ENCODE measurements around the gene PAXIP1.

The PAXIP1 gene

DNA sequence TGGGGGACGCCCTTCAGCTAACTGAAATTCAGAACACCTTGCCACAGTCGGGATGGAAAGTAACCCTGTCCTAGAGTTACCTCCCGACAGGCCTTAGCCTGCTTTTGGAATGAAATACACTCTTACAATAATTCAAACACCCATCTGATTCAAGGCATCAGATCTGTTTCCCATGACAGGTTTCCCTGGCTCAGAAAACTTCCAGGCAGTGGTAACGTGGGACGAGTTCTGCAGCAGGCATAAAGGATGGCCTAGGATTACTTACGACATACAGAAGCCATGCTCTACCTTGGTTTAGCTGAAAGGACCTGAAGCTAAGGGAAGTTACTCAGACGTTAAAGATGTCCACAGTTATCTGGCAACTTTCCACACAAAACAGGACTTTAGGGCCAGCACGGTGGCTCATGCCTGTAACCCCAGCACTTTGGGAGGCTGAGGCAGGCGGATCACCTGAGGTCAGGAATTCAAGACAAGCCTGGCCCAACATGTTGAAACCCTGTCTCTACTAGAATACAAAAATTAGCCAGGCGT, 5.0 kb downstream of the PAXIP1 start:
- Histone ChIP-seq H3K36me3 (replicated peaks in 1 of 2; ENCODE audit: control insufficient read depth in 2 of 2, insufficient read depth in 2 of 2, low read length in 2 of 2) (peaks cover 9 to 72% of the 10 kb centered on the region in 2 donors), H3K14ac (ENCODE audit: low read length) (no peak overlapping the region), H2BK12ac (ENCODE audit: low read length) (no peak overlapping the region), H3K9me3 (replicated peaks in 1 of 2; ENCODE audit: control insufficient read depth in 2 of 2, insufficient read depth in 1 of 2, low read depth in 1 of 2, low read length in 2 of 2) (no peaks in the 10 kb centered on the region), H3K79me1 (ENCODE audit: low read depth, low read length) (peaks cover 2% of the 10 kb centered on the region), H3K23ac (ENCODE audit: low read depth, low read length, poor library complexity) (no peak overlapping the region), H3K27me3 (ENCODE audit: control insufficient read depth in 3 of 3, insufficient read depth in 3 of 3, low read depth in 1 of 3, low read length in 3 of 3) (no peaks in the 10 kb centered on the region), H3K27ac (replicated peaks; ENCODE audit: low read length) (no peak overlapping the region), H2BK15ac (ENCODE audit: low read length) (no peak overlapping the region), H3K4ac (ENCODE audit: low read length) (no peak overlapping the region), H2AK5ac (ENCODE audit: low read depth, low read length) (no peak overlapping the region), H3K4me1 (ENCODE audit: control insufficient read depth in 2 of 2, insufficient read depth in 1 of 2, low read depth in 1 of 2, low read length in 2 of 2) (peaks cover 3% of the 10 kb centered on the region in 2 donors), H3K4me3 (ENCODE audit: low read length in 2 of 2) (no peak overlapping the region), H2AFZ (ENCODE audit: low read length) (no peak overlapping the region), H4K91ac (ENCODE audit: low read depth, low read length, poor library complexity) (no peak overlapping the region), H3K9ac (ENCODE audit: low read depth, low read length, poor library complexity) (no peak overlapping the region), H3K18ac (ENCODE audit: low read length) (no peak overlapping the region), H4K8ac (ENCODE audit: low read depth, low read length) (no peak overlapping the region), H2BK120ac (ENCODE audit: low read depth, low read length) (no peak overlapping the region), H2BK5ac (ENCODE audit: low read length) (no peak overlapping the region), H3K4me2 (ENCODE audit: insufficient read depth, low read length, poor library complexity, severe bottlenecking) (no peak overlapping the region)
- DNase-seq (ENCODE audit: low spot score): no peak
- WGBS, 2 donors (ENCODE audit: extremely low coverage in 2 of 2, insufficient read length in 2 of 2, insufficient replicate concordance in 1 of 2): no CpG with 5 or more reads among the region's 10 CpGs

DNA sequence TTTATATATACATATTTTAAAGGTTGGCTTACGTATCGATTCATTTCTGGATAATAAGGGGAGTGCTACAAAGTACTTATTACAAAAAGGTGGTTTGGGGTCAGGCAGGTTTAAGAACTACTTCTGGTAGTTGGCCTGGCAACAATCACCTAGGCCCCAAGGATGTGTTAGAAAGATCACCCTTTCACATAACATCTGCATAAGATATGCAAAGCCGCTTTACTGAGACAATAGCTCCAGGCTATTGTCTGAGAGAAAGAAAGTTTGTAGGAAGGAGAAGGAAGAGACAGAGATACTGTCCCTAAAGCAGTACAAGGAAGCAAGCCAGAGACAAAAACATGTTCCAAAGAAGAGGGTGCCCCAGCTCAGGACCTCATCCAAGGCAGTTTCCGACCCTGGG, 6.2 kb downstream of the PAXIP1 start:
- Histone ChIP-seq H2BK15ac (ENCODE audit: low read length) (no peak overlapping the region), H3K4me1 (ENCODE audit: control insufficient read depth in 2 of 2, insufficient read depth in 1 of 2, low read depth in 1 of 2, low read length in 2 of 2) (peaks cover 1 to 3% of the 10 kb centered on the region in 2 donors), H2AK5ac (ENCODE audit: low read depth, low read length) (no peak overlapping the region), H3K27ac (replicated peaks; ENCODE audit: low read length) (no peak overlapping the region), H3K18ac (ENCODE audit: low read length) (no peak overlapping the region), H2AFZ (ENCODE audit: low read length) (no peak overlapping the region), H2BK12ac (ENCODE audit: low read length) (no peak overlapping the region), H3K4me3 (ENCODE audit: low read length in 2 of 2) (no peak overlapping the region), H2BK120ac (ENCODE audit: low read depth, low read length) (no peak overlapping the region), H2BK5ac (ENCODE audit: low read length) (no peak overlapping the region), H4K91ac (ENCODE audit: low read depth, low read length, poor library complexity) (no peak overlapping the region), H3K9me3 (replicated peaks in 1 of 2; ENCODE audit: control insufficient read depth in 2 of 2, insufficient read depth in 1 of 2, low read depth in 1 of 2, low read length in 2 of 2) (no peaks in the 10 kb centered on the region), H4K8ac (ENCODE audit: low read depth, low read length) (no peak overlapping the region), H3K27me3 (ENCODE audit: control insufficient read depth in 3 of 3, insufficient read depth in 3 of 3, low read depth in 1 of 3, low read length in 3 of 3) (no peaks in the 10 kb centered on the region), H3K14ac (ENCODE audit: low read length) (no peak overlapping the region), H3K79me1 (ENCODE audit: low read depth, low read length) (peaks cover 2% of the 10 kb centered on the region), H3K23ac (ENCODE audit: low read depth, low read length, poor library complexity) (no peak overlapping the region), H3K4me2 (ENCODE audit: insufficient read depth, low read length, poor library complexity, severe bottlenecking) (no peak overlapping the region), H3K9ac (ENCODE audit: low read depth, low read length, poor library complexity) (no peak overlapping the region), H3K4ac (ENCODE audit: low read length) (no peak overlapping the region), H3K36me3 (replicated peaks in 1 of 2; ENCODE audit: control insufficient read depth in 2 of 2, insufficient read depth in 2 of 2, low read length in 2 of 2) (peaks cover 9 to 82% of the 10 kb centered on the region in 2 donors)
- no peak for DNase-seq (ENCODE audit: low spot score)
- no CpG with 5 or more reads among the region's 4 CpGs for WGBS, 2 donors (ENCODE audit: extremely low coverage in 2 of 2, insufficient read length in 2 of 2, insufficient replicate concordance in 1 of 2)

DNA sequence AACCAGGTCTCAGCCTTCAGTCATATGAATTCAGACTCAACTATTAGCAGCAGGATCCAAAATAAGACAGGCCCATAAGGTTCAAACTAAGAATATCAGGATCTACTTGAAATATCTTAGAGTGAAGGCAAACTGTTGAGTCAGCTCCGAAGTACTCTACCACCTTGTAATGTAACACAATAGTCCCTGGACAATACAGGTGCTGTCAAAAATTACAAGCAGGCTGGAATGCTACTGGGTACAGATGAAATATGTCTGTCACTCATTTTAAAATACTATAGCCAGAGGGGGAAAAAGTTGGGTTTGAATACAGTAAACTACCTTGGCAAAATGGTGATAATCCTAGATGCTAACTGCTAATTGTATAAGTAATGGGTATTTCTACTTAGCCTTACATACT, 6.8 kb downstream of the PAXIP1 start:
- Histone ChIP-seq H3K36me3 (replicated peaks in 1 of 2; ENCODE audit: control insufficient read depth in 2 of 2, insufficient read depth in 2 of 2, low read length in 2 of 2) (peaks cover 9 to 88% of the 10 kb centered on the region in 2 donors), H2AK5ac (ENCODE audit: low read depth, low read length) (no peak overlapping the region), H3K4ac (ENCODE audit: low read length) (no peak overlapping the region), H2BK5ac (ENCODE audit: low read length) (no peak overlapping the region), H2AFZ (ENCODE audit: low read length) (no peak overlapping the region), H2BK15ac (ENCODE audit: low read length) (no peak overlapping the region), H4K8ac (ENCODE audit: low read depth, low read length) (no peak overlapping the region), H3K14ac (ENCODE audit: low read length) (no peak overlapping the region), H3K4me3 (ENCODE audit: low read length in 2 of 2) (no peak overlapping the region), H3K79me1 (ENCODE audit: low read depth, low read length) (peaks cover 2% of the 10 kb centered on the region), H3K23ac (ENCODE audit: low read depth, low read length, poor library complexity) (no peak overlapping the region), H3K18ac (ENCODE audit: low read length) (no peak overlapping the region), H2BK120ac (ENCODE audit: low read depth, low read length) (no peak overlapping the region), H4K91ac (ENCODE audit: low read depth, low read length, poor library complexity) (no peak overlapping the region), H3K9me3 (replicated peaks in 1 of 2; ENCODE audit: control insufficient read depth in 2 of 2, insufficient read depth in 1 of 2, low read depth in 1 of 2, low read length in 2 of 2) (no peaks in the 10 kb centered on the region), H3K27ac (replicated peaks; ENCODE audit: low read length) (no peak overlapping the region), H3K9ac (ENCODE audit: low read depth, low read length, poor library complexity) (no peak overlapping the region), H3K4me1 (ENCODE audit: control insufficient read depth in 2 of 2, insufficient read depth in 1 of 2, low read depth in 1 of 2, low read length in 2 of 2) (peaks cover 0 to 2% of the 10 kb centered on the region in 2 donors), H3K4me2 (ENCODE audit: insufficient read depth, low read length, poor library complexity, severe bottlenecking) (no peak overlapping the region), H3K27me3 (ENCODE audit: control insufficient read depth in 3 of 3, insufficient read depth in 3 of 3, low read depth in 1 of 3, low read length in 3 of 3) (no peaks in the 10 kb centered on the region), H2BK12ac (ENCODE audit: low read length) (no peak overlapping the region)
- no CpG with 5 or more reads among the region's 1 CpG for WGBS, 2 donors (ENCODE audit: extremely low coverage in 2 of 2, insufficient read length in 2 of 2, insufficient replicate concordance in 1 of 2)
- DNase-seq (ENCODE audit: low spot score): no peak

DNA sequence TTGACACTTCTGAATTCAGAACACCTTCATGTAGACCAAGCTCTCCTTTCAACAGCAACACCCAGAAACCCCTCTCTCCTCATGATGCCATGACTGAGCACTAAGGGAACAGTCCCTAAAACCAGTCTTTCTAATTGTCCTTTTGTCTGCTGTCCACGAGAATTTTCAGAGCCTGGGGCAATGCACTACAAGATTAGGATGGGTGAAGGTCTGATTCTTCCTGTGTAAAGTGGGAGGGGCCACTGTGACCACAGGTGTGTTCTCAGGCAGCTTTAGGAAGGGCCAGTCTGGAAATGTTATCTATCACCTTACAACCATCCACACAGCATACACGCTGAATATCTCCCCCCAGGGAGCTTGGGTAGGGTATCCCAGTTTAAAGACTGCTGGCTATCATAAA, 7.9 kb downstream of the PAXIP1 start:
- Histone ChIP-seq H3K4ac (ENCODE audit: low read length) (no peak overlapping the region), H3K18ac (ENCODE audit: low read length) (no peak overlapping the region), H3K79me1 (ENCODE audit: low read depth, low read length) (no peaks in the 10 kb centered on the region), H3K4me3 (ENCODE audit: low read length in 2 of 2) (no peak overlapping the region), H3K23ac (ENCODE audit: low read depth, low read length, poor library complexity) (no peak overlapping the region), H2AFZ (ENCODE audit: low read length) (no peak overlapping the region), H2BK15ac (ENCODE audit: low read length) (no peak overlapping the region), H2AK5ac (ENCODE audit: low read depth, low read length) (no peak overlapping the region), H3K4me1 (ENCODE audit: control insufficient read depth in 2 of 2, insufficient read depth in 1 of 2, low read depth in 1 of 2, low read length in 2 of 2) (peaks cover 0 to 2% of the 10 kb centered on the region in 2 donors), H3K9ac (ENCODE audit: low read depth, low read length, poor library complexity) (no peak overlapping the region), H4K91ac (ENCODE audit: low read depth, low read length, poor library complexity) (no peak overlapping the region), H2BK5ac (ENCODE audit: low read length) (no peak overlapping the region), H2BK120ac (ENCODE audit: low read depth, low read length) (no peak overlapping the region), H3K14ac (ENCODE audit: low read length) (no peak overlapping the region), H3K27ac (replicated peaks; ENCODE audit: low read length) (no peak overlapping the region), H2BK12ac (ENCODE audit: low read length) (no peak overlapping the region), H3K36me3 (replicated peaks in 1 of 2; ENCODE audit: control insufficient read depth in 2 of 2, insufficient read depth in 2 of 2, low read length in 2 of 2) (peaks cover 11 to 93% of the 10 kb centered on the region in 2 donors), H3K4me2 (ENCODE audit: insufficient read depth, low read length, poor library complexity, severe bottlenecking) (no peak overlapping the region), H3K9me3 (replicated peaks in 1 of 2; ENCODE audit: control insufficient read depth in 2 of 2, insufficient read depth in 1 of 2, low read depth in 1 of 2, low read length in 2 of 2) (no peaks in the 10 kb centered on the region), H4K8ac (ENCODE audit: low read depth, low read length) (no peak overlapping the region), H3K27me3 (ENCODE audit: control insufficient read depth in 3 of 3, insufficient read depth in 3 of 3, low read depth in 1 of 3, low read length in 3 of 3) (no peaks in the 10 kb centered on the region)
- no CpG with 5 or more reads among the region's 2 CpGs for WGBS, 2 donors (ENCODE audit: extremely low coverage in 2 of 2, insufficient read length in 2 of 2, insufficient replicate concordance in 1 of 2)
- DNase-seq (ENCODE audit: low spot score): no peak

All from neuronal stem cell (in vitro differentiated cells).